ENCODE results near the gene FRMD4B.
"Not testable (repeated sequence)": the region's sequence is repeated elsewhere in the genome, so short reads cannot be mapped to it uniquely, and the experiment has no call there.

FRMD4B gene

GRCh38 chr3:69251078-69251805 lies 134.6 kb downstream of the FRMD4B start:
- DNase-seq (ENCODE audit: extremely low read depth in 1 of 2, low read depth in 1 of 2) = no peak

GRCh38 chr3:69250014-69250413 lies 135.9 kb downstream of the FRMD4B start:
- DNase-seq (ENCODE audit: extremely low read depth in 1 of 2, low read depth in 1 of 2) = peak in 1 of 2 donors; percentile 25

GRCh38 chr3:69249001-69249400 lies 136.9 kb downstream of the FRMD4B start:
- no peak for DNase-seq (ENCODE audit: extremely low read depth in 1 of 2, low read depth in 1 of 2)

DNA sequence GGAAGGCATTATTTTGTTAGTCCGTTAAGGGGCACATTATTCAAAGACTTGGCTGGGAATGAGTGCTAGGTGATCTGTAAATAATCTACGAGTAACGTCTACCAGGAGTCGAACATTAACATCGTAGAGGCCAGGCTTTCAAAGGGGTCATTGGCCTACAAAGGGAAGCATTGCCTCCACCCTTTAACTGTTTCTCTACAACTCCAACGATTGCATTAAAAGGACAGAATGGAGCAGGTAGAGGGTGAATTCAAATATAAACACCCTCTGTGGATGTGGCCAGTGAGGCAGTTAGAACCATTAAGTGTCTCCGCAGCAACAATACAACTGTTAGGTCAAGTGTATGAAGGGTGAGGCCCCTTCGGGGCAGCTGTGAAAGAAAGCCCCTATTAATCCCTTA lies 137.5 kb downstream of the FRMD4B start:
- DNase-seq (ENCODE audit: extremely low read depth in 1 of 2, low read depth in 1 of 2) = no peak

- no peak for DNase-seq (ENCODE audit: extremely low read depth in 1 of 2, low read depth in 1 of 2)
Measured at GRCh38 chr3:69246612-69247011, 139.3 kb downstream of the FRMD4B start.

GRCh38 chr3:69244039-69244438 lies 141.8 kb downstream of the FRMD4B start:
- DNase-seq (ENCODE audit: extremely low read depth in 1 of 2, low read depth in 1 of 2) = no peak

GRCh38 chr3:69241769-69242168 lies 144.1 kb downstream of the FRMD4B start:
- DNase-seq (ENCODE audit: extremely low read depth in 1 of 2, low read depth in 1 of 2) = no peak

DNA sequence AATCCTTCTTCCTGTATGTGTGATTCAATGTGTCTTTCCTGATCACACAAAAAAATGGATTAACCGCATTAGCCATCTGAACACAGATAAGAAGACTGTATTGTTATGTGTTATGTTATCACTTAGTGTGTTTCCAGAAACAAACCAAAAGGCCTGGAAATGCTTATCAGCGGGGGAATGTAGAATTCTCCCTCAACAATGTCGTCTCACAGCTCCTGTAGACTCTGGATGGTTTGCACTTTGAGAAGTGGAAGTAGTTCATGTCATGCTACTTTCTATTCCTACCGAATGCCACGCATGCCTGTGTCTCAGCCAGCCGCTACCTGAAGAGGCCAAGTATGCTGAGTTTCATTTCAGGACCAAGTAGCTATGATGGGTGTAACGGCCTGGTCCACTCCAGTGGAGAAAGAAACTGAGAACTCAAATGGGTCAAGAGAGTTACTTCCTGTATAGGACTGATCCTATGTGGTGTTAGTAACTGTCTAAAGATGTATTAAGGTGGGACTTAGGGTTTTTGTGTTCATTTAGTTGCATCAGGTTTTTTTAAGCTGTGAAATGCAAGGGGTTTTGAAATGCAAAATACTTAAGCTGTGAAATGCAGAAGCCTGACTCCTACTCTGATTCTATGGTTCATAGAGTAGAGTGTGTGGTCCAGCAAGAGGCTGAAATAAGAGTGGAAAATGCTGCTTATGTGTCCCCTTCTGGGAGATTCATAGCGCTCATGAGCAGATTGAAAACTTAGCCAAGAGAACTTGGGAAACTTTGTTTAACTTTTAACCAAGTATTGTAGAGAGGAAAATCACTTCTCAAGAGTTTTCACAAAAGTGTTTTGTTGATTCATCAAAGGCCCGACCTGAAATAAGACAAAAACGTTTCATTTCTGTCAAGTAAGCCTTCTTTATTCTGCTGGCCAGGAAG lies 145.0 kb downstream of the FRMD4B start:
- no peak for DNase-seq (ENCODE audit: extremely low read depth in 1 of 2, low read depth in 1 of 2)

- no peak for DNase-seq (ENCODE audit: extremely low read depth in 1 of 2, low read depth in 1 of 2)
Measured at GRCh38 chr3:69239063-69239462, 146.8 kb downstream of the FRMD4B start.

DNA sequence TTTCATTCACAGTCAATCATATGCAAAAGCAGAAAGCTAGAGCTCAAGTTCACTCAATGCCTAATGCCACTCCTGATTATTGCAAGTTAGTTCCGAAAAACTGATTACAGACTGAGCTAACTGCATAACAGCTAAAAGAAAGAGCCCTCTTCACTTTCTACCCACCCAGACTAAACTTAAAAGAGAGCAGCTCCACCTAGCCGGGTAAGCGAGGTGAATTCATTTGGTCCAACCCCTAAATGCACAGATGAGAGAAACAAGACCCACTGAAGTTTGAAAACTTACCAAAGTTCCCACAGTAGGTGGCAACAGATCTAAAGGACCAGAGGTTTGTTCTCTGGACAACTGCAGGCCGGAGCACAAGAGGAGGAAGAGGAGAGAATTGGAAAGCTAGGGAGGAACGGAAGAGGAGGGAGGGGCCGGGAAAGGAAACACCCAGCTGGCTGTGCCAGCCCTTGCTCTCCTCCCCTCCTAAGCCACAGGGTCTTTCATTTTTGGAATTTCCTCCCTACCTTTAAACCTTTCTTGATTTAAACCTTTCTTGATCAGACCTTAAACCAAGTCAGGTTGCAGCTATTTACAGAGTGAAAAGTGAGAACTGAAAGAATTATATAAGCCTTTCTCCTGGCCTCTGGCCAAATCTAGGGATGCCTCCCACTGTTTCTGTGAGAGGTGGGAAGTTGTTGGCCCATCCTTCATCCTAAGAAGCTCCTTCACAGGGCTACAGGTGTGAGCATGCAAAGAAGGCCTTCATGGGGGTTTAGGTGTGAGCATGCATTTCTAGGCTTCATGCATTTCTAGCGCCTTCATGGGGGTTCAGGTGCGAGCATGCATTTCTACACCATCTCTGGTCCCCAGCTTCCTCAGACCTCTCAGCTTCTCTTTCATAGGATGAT lies 148.8 kb downstream of the FRMD4B start:
- DNase-seq (ENCODE audit: extremely low read depth in 1 of 2, low read depth in 1 of 2) = no peak

- DNase-seq (ENCODE audit: extremely low read depth in 1 of 2, low read depth in 1 of 2) = no peak
Measured at GRCh38 chr3:69235882-69236281, 150.0 kb downstream of the FRMD4B start.

GRCh38 chr3:69235227-69235626 lies 150.7 kb downstream of the FRMD4B start:
- not testable (repeated sequence) for DNase-seq (ENCODE audit: extremely low read depth in 1 of 2, low read depth in 1 of 2)

DNA sequence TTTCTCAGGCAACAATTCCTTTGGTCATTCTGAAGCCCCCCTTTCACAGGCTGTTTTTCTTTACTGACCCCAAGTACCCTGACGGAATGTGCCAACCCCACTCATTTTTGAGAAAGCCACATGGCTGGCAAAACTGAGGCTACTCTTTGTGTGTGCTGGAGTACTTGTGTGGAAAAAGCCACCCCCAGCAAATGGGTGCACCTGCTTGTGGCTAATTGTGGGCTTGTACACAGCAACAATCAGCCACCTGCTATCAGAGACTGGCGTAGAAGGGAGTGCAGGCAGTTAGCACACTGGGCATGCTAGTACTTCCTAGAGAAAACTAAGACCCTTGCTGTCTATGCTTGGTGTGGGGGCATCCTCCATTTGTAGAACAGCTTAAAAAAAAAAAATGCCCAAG lies 153.4 kb downstream of the FRMD4B start:
- no peak for DNase-seq (ENCODE audit: extremely low read depth in 1 of 2, low read depth in 1 of 2)

GRCh38 chr3:69231929-69232440 lies 153.9 kb downstream of the FRMD4B start:
- DNase-seq (ENCODE audit: extremely low read depth in 1 of 2, low read depth in 1 of 2) = no peak

DNA sequence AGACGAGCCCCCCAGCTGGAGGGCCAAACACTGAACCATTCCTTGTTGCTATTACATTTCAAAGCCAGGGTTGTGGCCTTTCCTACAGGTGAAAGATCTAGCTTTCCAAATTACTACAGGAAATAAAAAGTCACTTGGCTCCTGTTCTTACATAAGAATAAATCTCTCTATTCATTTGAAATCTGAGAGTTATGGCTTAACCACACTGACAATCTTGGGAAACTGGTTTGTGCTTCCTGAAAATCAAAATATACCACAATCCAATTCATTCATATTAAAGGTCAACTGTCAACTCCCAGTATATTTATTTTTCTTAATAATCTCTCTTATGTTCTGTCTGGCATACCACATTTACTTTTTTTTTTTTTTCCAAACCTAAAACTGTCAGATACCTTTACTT lies 159.8 kb downstream of the FRMD4B start:
- no peak for DNase-seq (ENCODE audit: extremely low read depth in 1 of 2, low read depth in 1 of 2)

GRCh38 chr3:69219101-69219708 lies 166.7 kb downstream of the FRMD4B start:
- no peak for DNase-seq (ENCODE audit: extremely low read depth in 1 of 2, low read depth in 1 of 2)

GRCh38 chr3:69218079-69218478 lies 167.8 kb downstream of the FRMD4B start:
- no peak for DNase-seq (ENCODE audit: extremely low read depth in 1 of 2, low read depth in 1 of 2)

DNA sequence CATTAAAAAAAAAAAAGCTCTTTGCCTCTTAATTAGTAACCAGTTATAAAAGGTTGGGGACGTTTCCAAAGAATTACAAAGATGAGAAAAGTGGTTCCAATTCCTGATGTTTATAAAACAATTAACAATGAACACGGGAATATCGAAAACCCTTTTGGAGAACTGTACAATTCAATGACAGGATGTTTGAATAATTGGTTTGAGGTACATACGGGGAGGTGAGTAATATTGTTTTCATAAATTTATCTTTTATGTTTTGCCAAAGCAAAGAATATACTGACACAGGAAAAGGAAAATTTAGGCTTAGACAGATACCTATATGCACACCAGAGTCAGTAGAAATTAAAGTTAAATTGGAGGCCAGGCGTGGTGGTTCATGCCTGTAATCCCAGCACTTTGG lies 168.9 kb downstream of the FRMD4B start:
- DNase-seq (ENCODE audit: extremely low read depth in 1 of 2, low read depth in 1 of 2) = no peak

DNA sequence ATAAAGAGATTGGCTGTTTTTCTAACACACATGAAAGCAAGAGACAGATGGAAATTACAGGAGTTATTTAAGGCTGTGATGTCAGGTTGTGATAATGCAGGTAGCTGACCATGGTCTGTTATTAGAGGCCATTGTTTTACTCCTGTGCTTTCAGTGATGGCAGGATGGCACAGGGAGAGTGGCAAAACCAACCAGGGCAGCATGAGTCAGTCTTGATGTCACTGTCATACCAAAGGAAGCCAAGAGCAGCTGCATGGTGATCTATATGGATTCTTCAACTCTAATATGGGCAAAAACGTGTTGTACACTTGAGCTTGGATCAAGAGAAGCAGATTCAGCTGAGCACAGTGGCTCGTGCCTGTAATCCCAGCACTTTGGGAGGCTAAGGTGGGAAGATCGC lies 171.6 kb downstream of the FRMD4B start:
- DNase-seq (ENCODE audit: extremely low read depth in 1 of 2, low read depth in 1 of 2) = no peak

- no peak for DNase-seq (ENCODE audit: extremely low read depth in 1 of 2, low read depth in 1 of 2)
Measured at GRCh38 chr3:69212411-69213160, 173.3 kb downstream of the FRMD4B start.

Data from stimulated activated CD8-positive, alpha-beta memory T cell treated with anti-CD3 and anti-CD28 coated beads, Interleukin-7, amount 100 ng/mL, for 48 hours (primary cell).